Esophagus squamous epithelium (tissue), 5 donors: ENCODE data around the gene SOX8. TPM values are rescaled to one million over a fixed set of nuclear protein-coding genes. Genes with fewer than 3 reads are reported as not detected.

Experiments
- DNase-seq: peaks from one replicate; lab custom pipeline; 2025; lab: John Stamatoyannopoulos, UW
- H3K27ac ChIP-seq, 4 donors: fragments of 200-600 bp; sonication (generic); one replicate each; pipeline ENCODE4 v1.5.1; 2016 to 2019; ENCODE audit warnings: mild to moderate bottlenecking in 1 of 4
- H3K27me3 ChIP-seq, 4 donors: fragments of 200-600 bp; sonication (generic); 1 replicate in 3 of 4; 2 replicates in 1 of 4; pipeline versions ENCODE4 v1.5.1 to v1.6.0; 2017 to 2021; ENCODE audit warnings: antibody characterized with exemption in 1 of 4
- H3K36me3 ChIP-seq, 3 donors: fragments of 200-600 bp; sonication (generic); one replicate each; pipeline ENCODE4 v1.5.1; 2016 to 2019
- H3K4me1 ChIP-seq, 3 donors: fragments of 200-600 bp; sonication (generic); one replicate each; pipeline ENCODE4 v1.5.1; 2017 to 2019
- H3K4me3 ChIP-seq, 4 donors: fragments of 200-600 bp; sonication (generic); 1 replicate in 3 of 4; 2 replicates in 1 of 4; pipeline ENCODE4 v1.5.1; 2016 to 2019; ENCODE audit warnings: mild to moderate bottlenecking in 2 of 4, moderate library complexity in 1 of 4
- H3K9me3 ChIP-seq, 3 donors: fragments of 200-600 bp; sonication (generic); one replicate each; pipeline ENCODE4 v1.5.1; 2016 to 2019
- POLR2A ChIP-seq, 4 donors: fragments of 450-650 bp; IDR thresholded peaks; one replicate each; pipeline ENCODE4 v1.6.1; 2017; ENCODE audit warnings: antibody characterized with exemption in 4 of 4, mild to moderate bottlenecking in 4 of 4, moderate library complexity in 3 of 4
- WGBS, 2 donors: methylation state at CpG; one replicate each; pipeline ENCODE4 v1.1.5; 2018; 5-methylcytosine and 5-hydroxymethylcytosine counted together
- intact Hi-C: fragments of 100-400 bp; cut with DNase I; formaldehyde crosslinking; loops from one replicate; pipeline ENCODE4 v1.15.0; 2022
- total RNA-seq, 4 donors: library from RNA; depleted of rRNA; stranded (reverse); fragments of >200 nt; gene quantifications; one replicate each; pipeline ENCODE4 v1.1.0, GENCODE V29; 2016
- TF ChIP-seq, protein P1 (sequence below), 6 experiments: fragments of 450-650 bp in 4 of 6; fragments of 200-600 bp in 2 of 6; sonication (generic) in 2 of 6; IDR thresholded peaks; one replicate each; pipeline ENCODE4 v1.5.1; 2016 to 2019; ENCODE audit warnings: antibody characterized with exemption in 6 of 6, mild to moderate bottlenecking in 4 of 6, moderate library complexity in 4 of 6
- donor health status: DM: yes; HTN: yes; CAD: no.

Gene SOX8
- total RNA-seq, 4 donors from 2014 or later: 0.08 to 0.19 (median 0.09) TPM; not detected in 1

DNA sequence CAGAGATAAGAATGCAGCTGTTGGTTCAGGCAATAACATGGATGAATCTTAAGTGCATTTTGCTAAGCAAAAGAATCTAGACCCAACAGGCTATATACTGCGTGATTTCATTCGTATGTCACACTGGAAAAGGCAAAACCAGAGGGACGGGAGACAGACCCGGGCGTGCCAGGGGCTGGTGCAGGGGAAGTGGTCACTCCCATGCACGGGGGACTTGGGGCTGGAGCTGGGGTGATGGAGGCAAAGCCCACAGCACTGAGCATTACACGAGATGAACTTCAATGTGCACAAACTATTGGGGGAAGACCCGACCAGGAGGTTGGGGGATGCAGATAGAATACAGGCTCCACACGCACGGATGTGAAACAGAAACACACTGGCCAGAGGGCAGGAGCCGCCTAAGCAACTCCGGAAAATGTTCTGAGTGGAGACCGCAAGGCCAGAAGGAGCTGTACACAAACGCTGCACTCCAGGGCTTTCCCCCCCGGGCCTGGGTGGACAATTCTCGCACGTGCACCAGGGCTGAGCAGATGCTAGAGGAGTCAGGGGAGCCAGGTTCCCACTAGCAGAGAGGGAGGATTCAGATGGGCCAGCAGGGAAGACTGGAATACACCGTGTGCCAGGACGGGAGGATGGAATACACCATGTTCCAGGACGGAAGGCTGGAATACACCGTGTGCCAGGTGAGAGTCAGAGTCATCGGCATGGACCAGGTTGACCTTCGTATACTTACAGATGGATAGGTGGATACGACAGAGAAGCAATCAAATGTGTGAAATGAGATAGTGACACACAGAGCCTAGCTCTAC is 22.1 kb upstream of the SOX8 start:
- Histone ChIP-seq H3K36me3 (peaks cover 0 to 11% (median 0%) of the 10 kb centered on the region in 3 donors), H3K4me1 (no peaks in the 10 kb centered on the region), H3K9me3 (no peaks in the 10 kb centered on the region), H3K4me3 (no peak overlapping the region), H3K27ac (no peak overlapping the region), H3K27me3 (no peaks in the 10 kb centered on the region)
- 86 to 88% methylated on average over 21 to 24 of the region's 24 CpGs for WGBS, 2 donors
- TF ChIP-seq, protein P1, sequence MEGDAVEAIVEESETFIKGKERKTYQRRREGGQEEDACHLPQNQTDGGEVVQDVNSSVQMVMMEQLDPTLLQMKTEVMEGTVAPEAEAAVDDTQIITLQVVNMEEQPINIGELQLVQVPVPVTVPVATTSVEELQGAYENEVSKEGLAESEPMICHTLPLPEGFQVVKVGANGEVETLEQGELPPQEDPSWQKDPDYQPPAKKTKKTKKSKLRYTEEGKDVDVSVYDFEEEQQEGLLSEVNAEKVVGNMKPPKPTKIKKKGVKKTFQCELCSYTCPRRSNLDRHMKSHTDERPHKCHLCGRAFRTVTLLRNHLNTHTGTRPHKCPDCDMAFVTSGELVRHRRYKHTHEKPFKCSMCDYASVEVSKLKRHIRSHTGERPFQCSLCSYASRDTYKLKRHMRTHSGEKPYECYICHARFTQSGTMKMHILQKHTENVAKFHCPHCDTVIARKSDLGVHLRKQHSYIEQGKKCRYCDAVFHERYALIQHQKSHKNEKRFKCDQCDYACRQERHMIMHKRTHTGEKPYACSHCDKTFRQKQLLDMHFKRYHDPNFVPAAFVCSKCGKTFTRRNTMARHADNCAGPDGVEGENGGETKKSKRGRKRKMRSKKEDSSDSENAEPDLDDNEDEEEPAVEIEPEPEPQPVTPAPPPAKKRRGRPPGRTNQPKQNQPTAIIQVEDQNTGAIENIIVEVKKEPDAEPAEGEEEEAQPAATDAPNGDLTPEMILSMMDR (IDR thresholded peaks at IDR 0.05): no peak
- TF ChIP-seq POLR2A (IDR thresholded peaks at IDR 0.05): no peak
- DNase-seq: no peak
- intact Hi-C loops: no loop called here

DNA sequence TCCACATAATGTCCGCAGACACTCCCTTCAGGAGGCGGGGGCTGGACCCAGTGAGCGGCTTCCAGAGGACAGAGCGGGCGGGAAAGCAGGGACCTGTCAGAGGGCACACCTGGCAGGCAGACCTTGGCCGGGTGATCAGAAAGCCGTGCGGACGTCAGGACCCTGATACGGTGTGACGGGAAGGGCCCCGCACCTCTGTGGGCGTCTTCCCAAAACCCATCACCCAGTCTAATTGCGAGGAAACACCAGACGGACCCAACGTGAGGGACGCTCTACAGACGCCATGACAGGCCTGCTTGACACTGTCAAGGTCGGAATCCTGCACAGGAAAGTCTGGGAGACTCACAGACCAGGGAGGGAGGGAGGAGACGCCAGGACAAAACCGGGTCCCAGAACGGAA is 19.2 kb upstream of the SOX8 start:
- intact Hi-C loops: no loop called here
- Histone ChIP-seq H3K36me3 (peaks cover 0 to 26% (median 0%) of the 10 kb centered on the region in 3 donors), H3K9me3 (no peaks in the 10 kb centered on the region), H3K4me1 (no peaks in the 10 kb centered on the region), H3K27me3 (no peaks in the 10 kb centered on the region), H3K27ac (no peak overlapping the region), H3K4me3 (no peak overlapping the region)
- TF ChIP-seq, protein P1 (IDR thresholded peaks at IDR 0.05): no peak
- no peak for TF ChIP-seq POLR2A (IDR thresholded peaks at IDR 0.05)
- WGBS, 2 donors: 91 to 93% methylated on average over 21 to 22 of the region's 22 CpGs
- no peak for DNase-seq

DNA sequence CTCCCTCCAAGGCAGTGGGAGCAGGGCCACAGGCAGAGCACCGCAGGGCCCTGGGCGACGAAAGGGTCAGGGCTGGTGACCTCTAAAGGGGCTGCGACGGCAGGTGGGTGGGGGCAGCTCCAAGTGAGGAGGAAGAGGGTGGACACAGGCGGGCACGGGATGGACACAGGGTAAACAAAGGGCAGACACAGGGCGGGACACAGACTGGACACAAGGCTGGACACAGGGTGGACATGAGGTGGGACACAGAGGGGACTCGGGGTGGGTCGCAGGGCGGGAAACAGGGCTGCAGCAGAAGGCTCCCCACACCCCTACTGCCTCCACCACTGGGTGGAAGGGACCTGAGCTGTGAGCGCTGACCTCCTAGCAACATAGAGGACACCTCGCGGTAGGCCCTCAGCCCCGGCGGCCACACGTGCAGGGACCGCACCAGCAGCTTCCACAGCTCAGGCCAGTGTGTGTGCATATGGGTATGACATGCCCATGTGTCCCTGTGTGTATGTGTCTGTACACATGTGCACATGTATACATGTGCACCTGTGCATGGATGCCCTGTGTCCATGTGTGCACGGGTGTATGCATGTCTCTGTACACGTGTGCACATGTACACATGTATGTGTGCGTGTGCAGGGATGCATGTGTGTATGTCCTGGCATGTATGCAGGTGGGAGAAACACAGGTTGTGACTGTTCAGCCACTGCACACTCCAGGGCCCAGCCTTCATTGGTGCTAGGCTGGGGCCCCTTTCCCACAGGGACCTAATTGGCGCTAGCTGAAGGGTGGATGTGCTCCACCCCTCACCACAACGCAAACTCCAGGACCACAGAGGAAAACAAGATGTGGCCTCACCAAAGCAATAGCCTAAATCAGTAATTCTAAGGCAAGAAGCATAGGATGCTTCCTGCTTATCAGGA is 18.4 kb upstream of the SOX8 start:
- peaks cover 0 to 34% (median 0%) of the 10 kb centered on the region in 3 donors for H3K36me3 ChIP-seq
- 81% methylated on average over 18 to 19 of the region's 23 CpGs for WGBS, 2 donors
- no peaks in the 10 kb centered on the region for H3K4me1 ChIP-seq
- DNase-seq: no peak
- no peaks in the 10 kb centered on the region for H3K27me3 ChIP-seq
- intact Hi-C loops: no loop called here
- no peak overlapping the region for H3K4me3 ChIP-seq
- no peak overlapping the region for H3K27ac ChIP-seq
- TF ChIP-seq POLR2A (IDR thresholded peaks at IDR 0.05): no peak
- TF ChIP-seq, protein P1 (IDR thresholded peaks at IDR 0.05): no peak
- H3K9me3 ChIP-seq: no peaks in the 10 kb centered on the region

GRCh38 chr16:963913-964312 is 17.7 kb upstream of the SOX8 start:
- intact Hi-C loops: no loop called here
- Histone ChIP-seq H3K4me3 (no peak overlapping the region), H3K27me3 (no peaks in the 10 kb centered on the region), H3K27ac (no peak overlapping the region), H3K4me1 (peaks cover 0 to 6% (median 0%) of the 10 kb centered on the region in 3 donors), H3K9me3 (no peaks in the 10 kb centered on the region), H3K36me3 (peaks cover 0 to 34% (median 0%) of the 10 kb centered on the region in 3 donors)
- TF ChIP-seq, protein P1 (IDR thresholded peaks at IDR 0.05): no peak
- WGBS, 2 donors: 70 to 86% methylated on average over 15 to 17 of the region's 17 CpGs
- DNase-seq: no peak
